ENCODE measurements around the gene TRAM2. TPM values are rescaled to one million over a fixed set of nuclear protein-coding genes. Genes with fewer than 3 reads are reported as not detected.

Gene TRAM2
- total RNA-seq, 1 experiment from 2014 or later = 9.9 TPM

DNA sequence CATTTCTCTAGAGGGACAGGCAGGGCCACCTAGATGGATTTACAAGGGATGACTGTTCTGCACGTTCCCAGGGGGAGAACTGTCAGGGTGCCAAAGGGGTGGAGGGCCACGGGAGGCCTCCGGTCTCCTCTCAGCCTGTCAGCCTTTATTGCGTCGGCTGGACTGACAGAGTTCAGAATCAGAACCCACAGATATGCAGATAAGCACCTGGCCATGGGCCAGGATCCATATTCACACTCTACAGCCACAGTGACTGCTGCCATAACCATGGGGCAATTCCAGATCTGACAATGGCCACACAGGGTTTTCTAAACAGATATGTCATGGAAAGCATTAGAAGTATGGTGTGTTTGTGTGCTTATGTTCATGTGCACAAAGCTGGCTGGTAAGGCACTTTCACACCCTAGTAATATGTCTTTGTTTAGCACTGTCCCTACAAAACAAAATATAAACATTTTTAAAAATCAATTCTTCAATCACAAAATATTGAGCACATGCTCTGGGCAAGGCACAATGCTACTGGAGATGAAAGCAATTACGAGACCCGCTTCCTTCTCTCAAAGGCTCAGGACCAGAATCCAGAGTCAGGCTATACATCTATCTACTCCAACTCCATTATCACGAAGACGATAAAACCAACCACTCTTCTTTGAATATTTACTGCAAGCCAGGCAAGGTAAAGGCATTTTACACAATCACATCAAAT lies 29.1 kb downstream of the TRAM2 start:
- Mint-ChIP-seq H3K9me3 (ENCODE audit: unreplicated experiment) (no peaks in the 10 kb centered on the region), H3K27me3 (ENCODE audit: insufficient read depth, unreplicated experiment) (no peaks in the 10 kb centered on the region), H3K36me3 (ENCODE audit: insufficient read depth, unreplicated experiment) (no peaks in the 10 kb centered on the region), H3K4me1 (ENCODE audit: insufficient read depth, unreplicated experiment) (peaks cover 77% of the 10 kb centered on the region), H3K4me3 (ENCODE audit: unreplicated experiment) (no peak overlapping the region), H3K27ac (ENCODE audit: low read depth, unreplicated experiment) (no peak overlapping the region)
- no peak for TF ChIP-seq CTCF (IDR thresholded peaks at IDR 0.05; ENCODE audit: unreplicated experiment)
- CTCF ChIA-PET = interaction anchor here (1.2 to 1.7 kb wide), 2 partner anchors 48 to 105 kb away, joined by 3 to 4 read pairs; no protein-coding TSS in a partner anchor
- no peak for DNase-seq (ENCODE audit: unreplicated experiment)
- intact Hi-C loops (cut with micrococcal nuclease) = no loop called here
- no TSS peak for BruUV-seq (replicated peaks)
- POLR2A ChIA-PET = no interaction called here

DNA sequence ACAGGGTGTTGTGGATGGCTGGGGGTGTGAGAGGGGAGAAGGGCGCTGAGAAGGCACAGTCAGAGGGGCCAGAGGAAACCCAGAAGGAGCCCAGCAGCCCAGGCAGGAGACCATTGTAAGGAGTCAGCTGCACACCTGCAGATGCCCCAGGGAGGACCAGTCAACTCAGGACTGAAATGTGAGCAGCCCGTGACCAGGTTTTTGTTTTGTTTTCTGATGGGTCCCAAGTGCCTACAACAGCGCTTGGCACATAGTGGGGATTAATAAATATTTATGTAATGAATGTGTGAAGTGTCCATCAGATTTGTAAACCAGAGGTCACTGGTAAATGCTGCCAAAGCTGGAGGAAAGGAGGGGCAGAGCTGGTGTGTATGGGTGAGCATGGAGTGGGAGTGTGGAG lies 30.2 kb downstream of the TRAM2 start:
- no TSS peak for BruUV-seq (replicated peaks)
- no peak for TF ChIP-seq CTCF (IDR thresholded peaks at IDR 0.05; ENCODE audit: unreplicated experiment)
- POLR2A ChIA-PET = no interaction called here
- Mint-ChIP-seq H3K36me3 (ENCODE audit: insufficient read depth, unreplicated experiment) (no peaks in the 10 kb centered on the region), H3K27me3 (ENCODE audit: insufficient read depth, unreplicated experiment) (no peaks in the 10 kb centered on the region), H3K9me3 (ENCODE audit: unreplicated experiment) (no peaks in the 10 kb centered on the region), H3K4me1 (ENCODE audit: insufficient read depth, unreplicated experiment) (peaks cover 66% of the 10 kb centered on the region), H3K4me3 (ENCODE audit: unreplicated experiment) (no peak overlapping the region), H3K27ac (ENCODE audit: low read depth, unreplicated experiment) (no peak overlapping the region)
- CTCF ChIA-PET = interaction anchor here (0.6 to 1.7 kb wide), 3 partner anchors 49 to 1098 kb away, joined by 3 to 6 read pairs (median 4); no protein-coding TSS in a partner anchor
- intact Hi-C loops (cut with micrococcal nuclease) = no loop called here
- DNase-seq (ENCODE audit: unreplicated experiment) = no peak

DNA sequence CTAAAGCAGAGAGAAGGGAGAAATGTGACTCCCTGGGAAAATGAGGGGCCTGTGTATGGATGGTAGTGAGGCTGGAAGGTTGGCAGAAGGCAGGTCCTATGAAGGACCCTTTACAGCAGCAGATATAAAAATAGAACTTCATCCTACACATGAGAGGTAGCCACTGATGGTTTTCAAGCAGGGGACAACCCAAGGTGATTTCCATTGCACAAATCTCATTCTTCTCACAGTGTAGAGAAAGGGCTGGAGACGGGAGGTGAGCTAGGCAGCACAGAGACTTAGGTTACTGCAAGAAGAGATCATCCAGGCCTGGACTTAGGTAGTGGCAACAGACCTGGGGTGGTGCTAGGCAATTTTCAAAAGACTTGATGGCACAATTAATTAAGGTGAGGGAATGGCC lies 30.7 kb downstream of the TRAM2 start:
- intact Hi-C loops (cut with micrococcal nuclease) = no loop called here
- no peaks in the 10 kb centered on the region for H3K9me3 Mint-ChIP-seq (ENCODE audit: unreplicated experiment)
- no peak overlapping the region for H3K27ac Mint-ChIP-seq (ENCODE audit: low read depth, unreplicated experiment)
- TF ChIP-seq CTCF (IDR thresholded peaks at IDR 0.05; ENCODE audit: unreplicated experiment) = no peak
- no TSS peak for BruUV-seq (replicated peaks)
- peaks cover 61% of the 10 kb centered on the region for H3K4me1 Mint-ChIP-seq (ENCODE audit: insufficient read depth, unreplicated experiment)
- H3K27me3 Mint-ChIP-seq (ENCODE audit: insufficient read depth, unreplicated experiment) = no peaks in the 10 kb centered on the region
- POLR2A ChIA-PET = no interaction called here
- no peaks in the 10 kb centered on the region for H3K36me3 Mint-ChIP-seq (ENCODE audit: insufficient read depth, unreplicated experiment)
- CTCF ChIA-PET = interaction anchor here (1.2 to 1.7 kb wide), 2 partner anchors 49 to 107 kb away, joined by 3 to 4 read pairs; no protein-coding TSS in a partner anchor
- no peak for DNase-seq (ENCODE audit: unreplicated experiment)
- H3K4me3 Mint-ChIP-seq (ENCODE audit: unreplicated experiment) = no peak overlapping the region

DNA sequence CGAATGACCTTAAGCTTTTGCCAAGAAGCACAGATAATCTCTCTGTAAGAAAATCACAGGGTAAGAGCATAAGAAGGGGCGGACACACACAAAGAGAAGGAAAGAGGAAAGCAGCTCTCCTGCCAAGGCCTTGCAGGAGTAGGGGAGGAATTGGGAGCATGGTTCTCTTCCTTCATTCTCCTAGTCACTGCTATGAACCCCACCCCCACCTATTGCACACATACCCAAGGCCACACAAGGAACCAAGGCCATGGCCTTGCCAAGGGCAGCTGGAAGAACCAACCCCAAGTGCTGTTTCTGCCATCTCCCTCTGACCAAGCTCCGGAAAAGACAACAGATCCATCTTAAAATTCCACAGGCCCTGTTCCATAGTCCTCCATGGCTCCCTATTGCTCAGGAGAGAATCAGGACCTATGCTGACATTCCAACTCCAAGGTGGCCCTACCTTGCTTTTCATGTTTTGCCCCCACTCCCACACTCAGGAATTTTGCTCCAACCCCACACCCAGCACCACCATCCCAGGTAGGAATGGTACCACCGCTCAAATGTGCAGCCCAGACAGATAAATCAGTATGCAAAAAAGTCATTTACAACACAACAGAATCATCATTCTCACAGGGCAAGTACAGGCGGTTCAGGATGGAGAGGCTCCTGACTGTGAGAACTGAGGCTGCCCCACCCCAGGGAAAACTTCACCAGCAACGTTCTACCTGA lies 31.3 kb downstream of the TRAM2 start:
- H3K4me1 Mint-ChIP-seq (ENCODE audit: insufficient read depth, unreplicated experiment) = peaks cover 58% of the 10 kb centered on the region
- intact Hi-C loops (cut with micrococcal nuclease) = no loop called here
- no peak for TF ChIP-seq CTCF (IDR thresholded peaks at IDR 0.05; ENCODE audit: unreplicated experiment)
- ChIA-PET CTCF (interaction anchor here (1.2 kb wide), 1 partner anchor 30 kb away, joined by 4 read pairs; no protein-coding TSS in a partner anchor), POLR2A (no interaction called here)
- H3K27me3 Mint-ChIP-seq (ENCODE audit: insufficient read depth, unreplicated experiment) = no peaks in the 10 kb centered on the region
- no peaks in the 10 kb centered on the region for H3K9me3 Mint-ChIP-seq (ENCODE audit: unreplicated experiment)
- no peak for DNase-seq (ENCODE audit: unreplicated experiment)
- no peak overlapping the region for H3K4me3 Mint-ChIP-seq (ENCODE audit: unreplicated experiment)
- peaks cover 2% of the 10 kb centered on the region for H3K36me3 Mint-ChIP-seq (ENCODE audit: insufficient read depth, unreplicated experiment)
- no TSS peak for BruUV-seq (replicated peaks)
- H3K27ac Mint-ChIP-seq (ENCODE audit: low read depth, unreplicated experiment) = no peak overlapping the region
